ENCODE measurements around the gene DACH1.

- TF ChIP-seq, protein P1, sequence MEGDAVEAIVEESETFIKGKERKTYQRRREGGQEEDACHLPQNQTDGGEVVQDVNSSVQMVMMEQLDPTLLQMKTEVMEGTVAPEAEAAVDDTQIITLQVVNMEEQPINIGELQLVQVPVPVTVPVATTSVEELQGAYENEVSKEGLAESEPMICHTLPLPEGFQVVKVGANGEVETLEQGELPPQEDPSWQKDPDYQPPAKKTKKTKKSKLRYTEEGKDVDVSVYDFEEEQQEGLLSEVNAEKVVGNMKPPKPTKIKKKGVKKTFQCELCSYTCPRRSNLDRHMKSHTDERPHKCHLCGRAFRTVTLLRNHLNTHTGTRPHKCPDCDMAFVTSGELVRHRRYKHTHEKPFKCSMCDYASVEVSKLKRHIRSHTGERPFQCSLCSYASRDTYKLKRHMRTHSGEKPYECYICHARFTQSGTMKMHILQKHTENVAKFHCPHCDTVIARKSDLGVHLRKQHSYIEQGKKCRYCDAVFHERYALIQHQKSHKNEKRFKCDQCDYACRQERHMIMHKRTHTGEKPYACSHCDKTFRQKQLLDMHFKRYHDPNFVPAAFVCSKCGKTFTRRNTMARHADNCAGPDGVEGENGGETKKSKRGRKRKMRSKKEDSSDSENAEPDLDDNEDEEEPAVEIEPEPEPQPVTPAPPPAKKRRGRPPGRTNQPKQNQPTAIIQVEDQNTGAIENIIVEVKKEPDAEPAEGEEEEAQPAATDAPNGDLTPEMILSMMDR (conservative IDR thresholded peaks at IDR 0.05; ENCODE audit: low read length), result no peak
- TF ChIP-seq EZH2phosphoT487 (IDR thresholded peaks at IDR 0.05; ENCODE audit: borderline replicate concordance, low read depth, low read length), result no peak
These were observed 37.5 kb downstream of the DACH1 start for GRCh38 chr13:71829547-71829946.

All from OCI-LY7 (cell line).